Activated T-helper 1 cell treated with anti-CD3 and anti-CD28 coated beads, Interleukin-12 subunit alpha, Interleukin-12 subunit beta, Interleukin-2, Interleukin-4 antibody, amounts not matched to agents 30 ng/mL and 10 ng/mL and 1 ng/mL, durations not matched to agents 14 hours and 24 hours and 36 hours (primary cell): ENCODE measurements around the gene SHISAL2A. TPM values are rescaled to one million over a fixed set of nuclear protein-coding genes. Genes with fewer than 3 reads are reported as not detected.

ENCODE experiments used
- total RNA-seq: library from RNA; stranded (reverse); gene quantifications from 2 replicates; pipeline ENCODE4 v1.2.3, GENCODE V29; 2022

Gene SHISAL2A
- total RNA-seq, 1 donor from 2014 or later: 5.7 TPM

Other genes with a start within 250 kb of the SHISAL2A start
- gene ORC1, start 228.7 kb upstream of the SHISAL2A start, total RNA-seq: 39.6 and 40.3 TPM in 2 replicates
- 103 and 105 TPM in 2 replicates for gene PRPF38A, start 228.6 kb upstream of the SHISAL2A start, total RNA-seq
- 62.5 and 67.8 TPM in 2 replicates for gene TUT4, start 80.1 kb upstream of the SHISAL2A start, total RNA-seq
- gene GPX7, start 30.8 kb upstream of the SHISAL2A start, total RNA-seq: 32.7 and 32.8 TPM in 2 replicates
- gene COA7, start 65.2 kb downstream of the SHISAL2A start, total RNA-seq: 37.6 and 39.9 TPM in 2 replicates
- 8.4 and 8.5 TPM in 2 replicates for gene ZYG11B, start 93.3 kb downstream of the SHISAL2A start, total RNA-seq
- gene ZYG11A, start 209.6 kb downstream of the SHISAL2A start, total RNA-seq: 0.22 and 0.26 TPM in 2 replicates